Measurements from ENCODE around the gene NEK6.

NEK6 gene

GRCh38 chr9:124261736-124262648, 4.2 kb downstream of the NEK6 start:
- no peak for DNase-seq (ENCODE audit: low read depth in 2 of 2)

GRCh38 chr9:124262649-124262972, 4.9 kb downstream of the NEK6 start:
- no peak for DNase-seq (ENCODE audit: low read depth in 2 of 2)

DNA sequence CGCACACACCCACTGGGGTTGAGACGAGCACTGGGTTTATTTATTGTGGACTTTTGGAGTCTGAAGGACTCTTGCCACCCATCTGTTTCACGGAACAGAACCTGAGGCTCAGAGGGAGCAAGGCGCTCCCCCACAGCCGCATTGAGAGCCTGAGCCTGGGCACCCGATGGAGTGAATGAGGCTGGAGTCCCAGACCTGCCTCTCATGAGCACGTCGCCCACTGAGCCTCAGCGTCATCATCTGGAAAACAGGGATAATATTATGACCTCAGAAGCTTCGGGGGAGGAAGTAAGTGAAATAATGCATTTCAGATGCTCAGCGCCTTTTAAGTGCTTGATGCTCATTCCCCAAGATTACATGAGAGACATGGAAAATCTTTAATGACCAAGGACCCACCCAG, 5.5 kb downstream of the NEK6 start:
- no peak for DNase-seq (ENCODE audit: low read depth in 2 of 2)

DNA sequence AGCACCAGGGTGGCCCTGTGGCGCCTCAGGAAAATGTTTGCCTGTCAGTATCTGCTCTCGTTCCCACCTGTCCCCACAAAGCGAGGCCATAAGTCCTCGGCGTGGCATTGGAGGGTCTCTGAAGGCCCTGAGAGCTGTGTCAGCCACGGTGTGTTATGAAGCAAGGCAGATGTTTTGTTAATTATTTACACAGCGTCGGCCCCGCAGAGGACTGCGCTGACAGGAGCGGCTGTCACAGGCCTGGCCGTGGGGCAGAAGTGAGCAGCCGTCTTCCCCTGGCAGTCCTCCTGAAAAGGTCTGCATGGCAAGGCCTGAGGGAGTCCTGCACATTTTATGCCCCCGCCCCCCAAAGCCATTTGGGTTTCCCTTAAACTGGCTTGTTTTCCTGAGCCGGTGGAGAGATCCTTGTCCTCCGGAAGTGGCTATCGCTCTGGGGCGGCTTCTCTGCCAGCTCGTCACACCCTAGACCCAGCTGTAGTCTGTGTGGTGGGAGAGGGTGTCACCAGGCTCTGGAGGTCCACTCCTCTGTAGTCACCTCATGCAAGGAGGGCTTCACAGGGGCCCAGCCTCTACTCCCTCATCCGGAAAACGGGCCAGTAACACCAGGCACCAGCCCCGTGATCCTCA, 6.2 kb downstream of the NEK6 start:
- DNase-seq (ENCODE audit: low read depth in 2 of 2) = no peak

GRCh38 chr9:124264823-124265233, 7.1 kb downstream of the NEK6 start:
- no peak for DNase-seq (ENCODE audit: low read depth in 2 of 2)

- no peak for DNase-seq (ENCODE audit: low read depth in 2 of 2)
These were observed 7.8 kb downstream of the NEK6 start for GRCh38 chr9:124265551-124265950.

GRCh38 chr9:124266139-124266825, 8.5 kb downstream of the NEK6 start:
- DNase-seq (ENCODE audit: low read depth in 2 of 2) = no peak

- no peak for DNase-seq (ENCODE audit: low read depth in 2 of 2)
These were observed 9.1 kb downstream of the NEK6 start for GRCh38 chr9:124266826-124267201.

GRCh38 chr9:124267271-124267807, 9.6 kb downstream of the NEK6 start:
- no peak for DNase-seq (ENCODE audit: low read depth in 2 of 2)

DNA sequence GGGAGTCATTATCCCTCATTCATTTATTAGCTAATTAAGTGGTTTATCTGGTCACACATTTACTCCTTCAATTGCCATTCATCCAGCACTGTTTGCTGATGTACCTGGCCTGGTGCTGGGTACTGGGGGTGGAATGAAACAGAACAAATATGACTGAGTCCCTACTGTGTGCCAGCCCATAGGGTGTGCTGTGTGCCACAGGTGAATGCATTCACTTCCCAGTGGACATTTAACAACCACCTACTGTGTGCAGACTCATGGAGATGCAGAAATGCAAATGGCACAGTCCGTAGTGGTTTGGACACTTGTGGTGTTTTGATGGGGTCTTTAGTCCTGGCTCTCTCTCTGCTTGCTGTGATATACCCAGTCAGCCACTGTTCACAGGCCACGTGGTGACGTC, 10.5 kb downstream of the NEK6 start:
- no peak for DNase-seq (ENCODE audit: low read depth in 2 of 2)

DNA sequence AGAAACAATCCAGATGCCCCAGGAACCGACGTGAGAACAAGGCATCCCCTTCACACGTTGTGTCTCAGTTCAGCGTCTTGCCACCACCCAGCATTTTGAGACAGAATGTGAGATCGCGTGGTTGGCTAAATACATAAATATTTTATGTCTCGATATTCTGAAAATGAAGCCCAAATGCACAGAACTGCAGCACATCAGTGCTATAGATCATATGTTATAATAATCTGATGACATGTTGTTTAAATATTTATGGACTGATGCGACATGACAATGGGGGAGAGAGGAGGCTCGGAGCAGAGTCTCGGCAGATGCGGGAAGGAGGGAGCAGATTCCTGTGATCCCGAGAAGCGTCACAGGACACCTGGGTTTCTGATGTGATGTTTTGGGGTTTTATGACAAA, 10.9 kb downstream of the NEK6 start:
- DNase-seq (ENCODE audit: low read depth in 2 of 2) = no peak

DNA sequence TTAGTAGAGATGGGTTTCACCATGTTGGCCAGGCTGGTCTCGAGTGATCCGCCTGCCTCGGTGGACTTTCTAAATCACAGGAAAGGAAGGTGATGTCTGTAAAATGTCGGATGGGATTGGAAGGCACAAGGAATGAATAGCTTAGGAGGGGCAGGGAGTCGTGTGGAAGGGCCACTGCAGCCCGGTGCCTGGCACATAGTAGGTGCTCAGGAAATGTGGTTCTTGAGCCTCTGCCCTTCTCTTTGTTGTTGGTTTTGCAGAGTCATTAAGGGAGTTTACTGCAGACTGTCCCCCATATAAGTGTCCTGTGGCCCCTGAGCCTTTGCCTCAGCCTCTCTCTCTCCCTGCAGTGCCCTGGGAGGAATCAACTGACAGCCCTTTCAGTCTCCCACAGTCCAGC, 11.8 kb downstream of the NEK6 start:
- DNase-seq (ENCODE audit: low read depth in 2 of 2) = no peak

DNA sequence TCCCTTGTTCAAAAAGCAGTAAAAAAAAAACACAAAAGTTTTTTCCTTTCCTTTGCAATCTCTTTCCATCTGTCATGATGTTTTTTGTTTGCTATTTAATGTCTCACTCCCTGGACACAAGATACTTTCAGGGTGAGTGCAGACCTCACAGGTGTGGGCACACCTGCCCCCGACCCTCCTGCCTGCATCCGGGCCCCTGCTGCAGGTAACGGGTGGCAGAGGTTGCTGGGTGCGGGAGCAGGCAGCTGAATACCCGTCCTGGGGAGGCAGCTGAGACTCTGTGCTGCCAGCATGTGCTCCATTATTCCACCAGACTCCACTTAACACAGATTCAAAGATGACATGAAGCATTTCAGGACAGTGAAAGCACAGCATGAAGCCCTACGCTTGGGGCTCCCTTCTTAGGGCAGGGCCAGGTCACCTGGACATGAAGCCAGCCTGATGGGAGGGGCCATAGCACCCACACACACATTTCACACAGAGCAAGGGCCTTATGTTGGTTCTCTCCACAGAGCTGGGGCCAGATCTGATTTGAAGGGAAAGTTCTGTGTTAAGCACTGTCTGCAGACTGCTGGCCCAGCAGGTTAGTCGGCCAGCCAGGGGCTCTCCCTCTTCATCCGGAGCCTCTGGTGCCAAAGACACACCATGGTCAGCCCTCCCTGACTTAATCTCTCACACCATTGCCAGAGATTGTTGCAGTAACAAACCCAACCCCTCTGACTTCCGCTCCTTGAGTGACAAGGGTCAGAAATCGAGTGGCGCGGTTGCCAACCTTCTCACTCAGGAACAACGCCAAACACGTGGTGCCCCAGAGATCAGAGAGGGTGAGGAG, 13.0 kb downstream of the NEK6 start:
- DNase-seq (ENCODE audit: low read depth in 2 of 2) = no peak

DNA sequence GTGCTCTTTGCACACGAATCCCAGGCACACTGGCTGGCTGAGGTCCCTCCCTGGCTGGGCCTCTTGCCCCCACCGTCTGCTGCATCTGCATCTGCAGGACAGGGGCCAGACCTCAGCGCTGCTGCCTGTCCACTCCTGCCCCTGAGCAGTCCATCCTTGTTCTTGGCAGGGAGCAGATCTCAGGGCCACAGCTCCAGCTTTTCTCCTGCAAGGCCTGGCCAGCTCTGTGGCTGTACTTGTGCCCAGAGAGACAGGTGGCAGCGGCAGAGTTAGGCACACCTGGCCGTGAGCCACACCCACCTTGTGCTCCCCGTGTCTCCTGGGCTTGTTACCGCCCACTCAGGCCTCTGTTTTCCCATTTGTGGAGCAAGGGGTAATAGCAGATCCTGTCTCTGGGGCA, 13.9 kb downstream of the NEK6 start:
- no peak for DNase-seq (ENCODE audit: low read depth in 2 of 2)

DNA sequence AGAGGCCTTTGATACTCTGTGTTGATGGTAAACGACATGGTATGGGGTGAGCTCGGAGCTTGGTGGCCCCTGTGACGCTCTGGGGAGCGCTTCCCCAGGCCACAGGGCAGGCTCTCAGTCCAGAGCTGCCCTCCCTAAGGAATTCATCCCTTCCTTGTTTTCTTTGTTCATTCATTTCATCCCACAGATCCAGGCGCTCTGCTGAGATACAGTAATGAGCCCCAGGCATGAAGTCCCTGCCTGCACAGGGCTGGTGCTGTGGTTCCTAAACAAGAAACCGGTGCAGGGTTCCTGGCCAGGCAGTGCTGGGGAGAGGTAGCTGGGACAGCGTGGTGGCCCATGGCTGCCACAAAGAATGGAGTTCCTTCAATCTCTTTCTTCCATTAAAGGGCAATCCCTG, 14.4 kb downstream of the NEK6 start:
- DNase-seq (ENCODE audit: low read depth in 2 of 2) = no peak

DNA sequence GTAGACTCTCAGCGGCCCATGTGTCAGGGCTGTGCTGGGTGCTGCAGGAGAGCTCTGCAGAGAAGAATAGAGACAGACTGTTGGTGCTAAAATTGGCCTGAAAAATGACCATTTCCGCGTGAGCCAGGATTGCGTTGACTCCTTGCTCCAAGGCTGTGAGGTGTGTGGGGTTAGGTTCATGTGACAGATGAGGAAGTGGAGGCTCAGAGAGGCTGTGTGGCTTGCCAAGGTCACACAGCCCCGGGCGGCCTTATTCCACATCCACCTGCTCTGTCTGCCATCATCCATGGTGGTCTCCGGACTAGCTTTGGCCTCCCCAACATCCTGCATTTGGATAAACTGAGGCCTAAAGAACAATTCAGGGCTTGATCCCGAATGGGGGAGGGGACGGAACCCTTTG, 15.2 kb downstream of the NEK6 start:
- no peak for DNase-seq (ENCODE audit: low read depth in 2 of 2)

DNA sequence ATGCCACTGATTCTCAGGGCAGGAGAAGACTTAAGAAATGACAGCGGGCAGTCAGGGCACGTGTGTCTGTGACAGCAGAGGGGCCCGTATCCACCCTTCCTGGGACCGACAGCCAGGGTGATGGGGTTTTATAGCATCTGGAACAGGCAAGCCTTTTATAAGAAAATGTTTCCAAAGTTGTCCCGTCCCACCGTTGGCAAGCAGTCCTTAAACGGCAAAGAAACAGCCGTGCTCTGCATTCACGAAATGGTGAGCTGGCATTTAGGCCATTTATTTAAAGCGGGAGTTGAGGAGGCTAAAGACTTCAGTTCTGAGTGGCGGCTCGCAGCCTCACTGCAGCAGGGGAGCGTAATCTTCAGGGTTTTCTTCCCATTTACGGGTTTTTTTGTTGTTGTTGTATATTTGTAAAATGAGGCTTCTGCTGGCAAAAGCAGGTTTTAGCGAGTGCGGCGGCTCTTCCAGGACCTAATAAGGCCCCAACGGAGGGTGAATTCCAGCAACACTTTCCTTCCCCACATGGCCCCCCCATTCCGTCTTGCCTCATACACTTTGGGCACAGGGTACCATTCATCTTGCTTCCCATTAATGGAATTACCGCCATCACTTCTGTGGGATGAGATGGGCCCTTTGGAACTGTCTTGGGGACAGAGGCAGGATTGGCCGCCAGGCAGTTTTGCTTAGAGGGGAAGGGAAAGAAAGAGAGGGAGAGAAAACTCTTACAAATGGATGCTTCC, 15.8 kb downstream of the NEK6 start:
- no peak for DNase-seq (ENCODE audit: low read depth in 2 of 2)

GRCh38 chr9:124274226-124274625, 16.5 kb downstream of the NEK6 start:
- no peak for DNase-seq (ENCODE audit: low read depth in 2 of 2)

- DNase-seq (ENCODE audit: low read depth in 2 of 2) = no peak
These were observed 17.0 kb downstream of the NEK6 start for GRCh38 chr9:124274738-124275137.

DNA sequence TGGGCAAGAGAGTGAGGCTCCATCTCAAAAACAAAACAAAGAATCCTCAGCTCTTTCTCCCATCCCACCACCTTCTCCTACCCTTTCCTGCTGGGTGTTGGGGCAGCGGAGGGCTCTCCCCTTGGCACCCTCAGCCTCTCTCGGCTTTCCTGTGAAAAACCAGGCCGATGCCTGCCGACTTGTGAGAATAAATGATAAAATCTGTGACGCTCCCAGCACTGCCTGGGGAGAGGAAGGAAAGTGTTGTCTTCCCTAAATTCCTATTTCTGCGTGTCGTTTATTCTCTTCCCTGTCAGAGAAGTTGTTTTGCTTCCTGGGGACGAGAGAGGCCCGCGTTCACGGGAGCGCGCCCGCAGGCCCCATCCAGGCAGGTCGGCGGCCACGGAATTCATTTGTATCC, 19.7 kb downstream of the NEK6 start:
- DNase-seq (ENCODE audit: low read depth in 2 of 2) = no peak

DNA sequence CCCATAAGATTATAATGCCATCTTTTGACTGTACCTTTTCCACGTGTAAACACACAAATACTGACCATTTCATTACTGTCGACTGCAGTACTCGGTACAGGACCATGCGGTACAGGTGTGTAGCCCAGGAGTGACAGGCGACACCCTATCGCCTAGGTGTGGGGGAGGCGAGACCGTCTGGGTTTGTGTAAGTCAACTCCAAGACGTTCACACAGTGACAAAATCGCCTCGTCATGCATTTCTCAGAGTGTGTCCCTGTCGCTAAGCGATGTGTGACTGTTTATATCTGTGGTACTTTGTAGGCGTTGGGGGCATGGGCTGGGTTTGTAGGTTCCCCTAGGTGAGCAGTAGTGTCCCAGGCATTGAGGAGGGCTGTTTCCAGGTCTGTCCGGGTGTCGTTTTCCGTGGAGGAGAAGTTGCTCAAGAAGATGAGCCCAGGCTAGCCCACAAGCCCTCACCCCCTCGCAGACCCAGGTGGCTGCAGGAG, 20.3 kb downstream of the NEK6 start:
- no peak for DNase-seq (ENCODE audit: low read depth in 2 of 2)

Data from stimulated activated CD4-positive, alpha-beta T cell treated with anti-CD3 and anti-CD28 coated beads, Interleukin-1b, Interleukin-23, amount 100 ng/mL, for 4 hours (primary cell).